Smooth muscle cell (in vitro differentiated cells): ENCODE results near the gene XPO1. TPM values are rescaled to one million over a fixed set of nuclear protein-coding genes. Genes with fewer than 3 reads are reported as not detected.
"Not testable (repeated sequence)": the region's sequence is repeated elsewhere in the genome, so short reads cannot be mapped to it uniquely, and the experiment has no call there.

Experiments
- DNase-seq: peaks from one replicate; lab custom pipeline; 2025; ENCODE audit not compliant: unreplicated experiment; lab: John Stamatoyannopoulos, UW
- H2AFZ ChIP-seq: fragments of 200-600 bp; sonication (generic); 2 replicates; pipeline ENCODE4 v1.6.0; 2016; ENCODE audit warnings: antibody characterized with exemption, low read depth, mild to moderate bottlenecking
- H3F3A ChIP-seq: fragments of 200-600 bp; sonication (generic); 2 replicates; pipeline ENCODE4 v1.6.0; 2017; ENCODE audit warnings: antibody characterized with exemption, low read depth
- H3K27ac ChIP-seq: fragments of 200-600 bp; sonication (generic); 2 replicates; pipeline ENCODE4 v1.5.1; 2016; ENCODE audit warnings: low read depth, mild to moderate bottlenecking
- H3K27me3 ChIP-seq: fragments of 200-600 bp; sonication (generic); 2 replicates; pipeline ENCODE4 v1.6.1; 2016; ENCODE audit warnings: low read depth, mild to moderate bottlenecking
- H3K36me3 ChIP-seq: fragments of 200-600 bp; sonication (generic); 2 replicates; pipeline ENCODE4 v1.5.1; 2016; ENCODE audit warnings: low read depth
- H3K4me1 ChIP-seq: fragments of 200-600 bp; sonication (generic); 2 replicates; pipeline ENCODE4 v1.5.1; 2016; ENCODE audit warnings: low read depth
- H3K4me2 ChIP-seq: fragments of 200-600 bp; sonication (generic); 2 replicates; pipeline ENCODE4 v1.6.0; 2016; ENCODE audit warnings: mild to moderate bottlenecking
- H3K4me3 ChIP-seq: fragments of 200-600 bp; sonication (generic); 2 replicates; pipeline ENCODE4 v1.5.1; 2016; ENCODE audit warnings: mild to moderate bottlenecking
- H3K79me2 ChIP-seq: fragments of 200-600 bp; sonication (generic); 2 replicates; pipeline ENCODE4 v1.6.0; 2016; ENCODE audit warnings: low read depth, mild to moderate bottlenecking
- H3K9ac ChIP-seq: fragments of 200-600 bp; sonication (generic); 2 replicates; pipeline ENCODE4 v1.6.0; 2016; ENCODE audit warnings: low read depth
- H3K9me3 ChIP-seq: fragments of 200-600 bp; sonication (generic); replicated peaks from 2 replicates; pipeline ENCODE4 v1.5.1; 2016; ENCODE audit warnings: low read depth
- H4K20me1 ChIP-seq: fragments of 200-600 bp; sonication (generic); 2 replicates; pipeline ENCODE4 v1.6.0; 2016; ENCODE audit warnings: low read depth
- WGBS: methylation state at CpG from one replicate; pipeline ENCODE4 v1.1.7; 2016; ENCODE audit warnings: low lambda C conversion rate; 5-methylcytosine and 5-hydroxymethylcytosine counted together
- polyA plus RNA-seq: library from polyadenylated mRNA; unstranded; fragments of >200 nt; fragmentation: Nextera tagmentation; extraction: Ambion mirVana; gene quantifications from 2 replicates; pipeline ENCODE4 v1.2.1, GENCODE V29; 2016
- total RNA-seq: library from RNA; depleted of rRNA; stranded (reverse); fragments of >200 nt; gene quantifications from 2 replicates; pipeline ENCODE4 v1.2.3, GENCODE V29; 2014
- TF ChIP-seq, protein P1 (sequence below): fragments of 200-600 bp; sonication (generic); IDR thresholded peaks from 2 replicates; pipeline ENCODE4 v1.5.1; 2017; ENCODE audit warnings: borderline replicate concordance, mild to moderate bottlenecking, antibody characterized with exemption; ENCODE audit not compliant: insufficient read depth, poor library complexity, severe bottlenecking

The XPO1 gene
- total and polyA plus RNA-seq, 2 experiments from 2014 or later: 42.6 to 449 TPM

DNA sequence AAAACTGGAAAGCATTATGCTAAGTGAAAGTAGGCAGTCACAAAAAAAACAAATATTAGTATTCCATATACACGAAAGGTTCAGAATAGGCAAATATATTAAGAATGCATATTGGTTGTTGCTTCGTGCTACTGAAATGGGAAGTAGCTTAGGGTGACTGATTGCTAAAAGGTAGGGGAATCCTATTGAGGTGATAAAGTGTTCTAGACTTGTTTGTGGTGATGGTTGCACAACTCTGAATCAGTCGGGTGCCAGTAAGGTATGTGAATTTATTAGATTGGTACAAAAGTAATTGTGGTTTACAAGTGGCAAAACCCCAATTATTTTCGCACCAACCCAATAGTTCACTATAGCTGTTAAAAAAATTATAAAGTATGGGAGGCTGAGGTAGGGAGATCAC is 88.0 kb downstream of the XPO1 start:
- no peak overlapping the region for H3K4me2 ChIP-seq
- no peak overlapping the region for H2AFZ ChIP-seq
- no peaks in the 10 kb centered on the region for H3K4me1 ChIP-seq
- no peaks in the 10 kb centered on the region for H3K27me3 ChIP-seq
- no peaks in the 10 kb centered on the region for H3K36me3 ChIP-seq
- peaks cover 98% of the 10 kb centered on the region for H3K79me2 ChIP-seq
- peaks cover 98% of the 10 kb centered on the region for H4K20me1 ChIP-seq
- WGBS: 92% methylated on average over 4 of the region's 4 CpGs
- no peak overlapping the region for H3K9ac ChIP-seq
- DNase-seq: no peak
- H3K4me3 ChIP-seq: no peak overlapping the region
- no peak overlapping the region for H3K27ac ChIP-seq
- TF ChIP-seq, protein P1, sequence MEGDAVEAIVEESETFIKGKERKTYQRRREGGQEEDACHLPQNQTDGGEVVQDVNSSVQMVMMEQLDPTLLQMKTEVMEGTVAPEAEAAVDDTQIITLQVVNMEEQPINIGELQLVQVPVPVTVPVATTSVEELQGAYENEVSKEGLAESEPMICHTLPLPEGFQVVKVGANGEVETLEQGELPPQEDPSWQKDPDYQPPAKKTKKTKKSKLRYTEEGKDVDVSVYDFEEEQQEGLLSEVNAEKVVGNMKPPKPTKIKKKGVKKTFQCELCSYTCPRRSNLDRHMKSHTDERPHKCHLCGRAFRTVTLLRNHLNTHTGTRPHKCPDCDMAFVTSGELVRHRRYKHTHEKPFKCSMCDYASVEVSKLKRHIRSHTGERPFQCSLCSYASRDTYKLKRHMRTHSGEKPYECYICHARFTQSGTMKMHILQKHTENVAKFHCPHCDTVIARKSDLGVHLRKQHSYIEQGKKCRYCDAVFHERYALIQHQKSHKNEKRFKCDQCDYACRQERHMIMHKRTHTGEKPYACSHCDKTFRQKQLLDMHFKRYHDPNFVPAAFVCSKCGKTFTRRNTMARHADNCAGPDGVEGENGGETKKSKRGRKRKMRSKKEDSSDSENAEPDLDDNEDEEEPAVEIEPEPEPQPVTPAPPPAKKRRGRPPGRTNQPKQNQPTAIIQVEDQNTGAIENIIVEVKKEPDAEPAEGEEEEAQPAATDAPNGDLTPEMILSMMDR: no peak
- H3F3A ChIP-seq: no peaks in the 10 kb centered on the region
- no peaks in the 10 kb centered on the region for H3K9me3 ChIP-seq

DNA sequence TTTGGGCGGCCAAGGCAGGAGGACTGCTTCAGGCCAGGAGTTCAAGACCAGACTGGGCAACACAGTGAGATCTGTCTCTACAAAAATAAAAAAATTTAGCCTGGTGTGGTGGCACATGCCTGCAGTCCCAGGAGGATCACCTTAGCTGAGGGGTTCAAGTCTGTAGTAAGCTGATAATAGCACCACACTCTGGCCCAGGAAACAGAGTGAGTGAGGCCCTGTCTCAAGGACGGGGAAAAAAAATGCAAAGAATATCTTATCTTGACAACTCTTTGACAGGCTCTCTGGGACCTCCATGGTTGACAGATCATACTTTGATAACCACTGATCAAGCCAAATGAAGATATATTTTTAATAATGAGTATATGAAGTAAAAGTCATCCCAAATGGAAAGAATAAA is 89.9 kb downstream of the XPO1 start:
- no peak overlapping the region for H3K4me2 ChIP-seq
- peaks cover 98% of the 10 kb centered on the region for H4K20me1 ChIP-seq
- H3K4me3 ChIP-seq: no peak overlapping the region
- TF ChIP-seq, protein P1: no peak
- no peaks in the 10 kb centered on the region for H3K36me3 ChIP-seq
- H2AFZ ChIP-seq: no peak overlapping the region
- 89% methylated on average over 2 of the region's 2 CpGs for WGBS
- DNase-seq: no peak
- no peaks in the 10 kb centered on the region for H3K9me3 ChIP-seq
- H3K27me3 ChIP-seq: no peaks in the 10 kb centered on the region
- H3K4me1 ChIP-seq: no peaks in the 10 kb centered on the region
- no peak overlapping the region for H3K27ac ChIP-seq
- H3F3A ChIP-seq: no peaks in the 10 kb centered on the region
- peaks cover 98% of the 10 kb centered on the region for H3K79me2 ChIP-seq
- H3K9ac ChIP-seq: no peak overlapping the region

DNA sequence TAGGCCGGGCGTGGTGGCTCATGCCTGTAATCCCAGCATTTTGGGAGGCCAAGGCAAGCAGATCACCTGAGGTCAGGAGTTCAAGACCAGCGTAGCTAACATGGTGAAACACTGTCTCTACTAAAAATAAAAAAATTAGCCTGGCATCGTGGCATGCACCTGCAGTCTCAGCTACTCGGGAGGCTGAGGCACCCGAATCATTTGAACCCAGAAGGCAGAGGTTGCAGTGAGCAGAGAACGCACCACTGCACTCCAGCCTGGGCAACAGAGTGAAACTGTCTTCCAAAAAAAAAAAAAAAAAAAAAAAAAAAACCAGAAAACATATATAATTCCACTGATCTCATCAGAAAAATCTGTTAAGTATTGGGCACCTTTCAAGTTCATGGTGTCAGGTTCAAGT is 91.2 kb downstream of the XPO1 start:
- H4K20me1 ChIP-seq: peaks cover 98% of the 10 kb centered on the region
- H3K4me1 ChIP-seq, H2AFZ ChIP-seq, H3K4me3 ChIP-seq, H3K9me3 ChIP-seq, H3K36me3 ChIP-seq, H3F3A ChIP-seq, H3K27me3 ChIP-seq, H3K9ac ChIP-seq, DNase-seq, H3K4me2 ChIP-seq, H3K27ac ChIP-seq: not testable (repeated sequence)
- 95% methylated on average over 6 of the region's 7 CpGs for WGBS
- H3K79me2 ChIP-seq: peaks cover 98% of the 10 kb centered on the region

DNA sequence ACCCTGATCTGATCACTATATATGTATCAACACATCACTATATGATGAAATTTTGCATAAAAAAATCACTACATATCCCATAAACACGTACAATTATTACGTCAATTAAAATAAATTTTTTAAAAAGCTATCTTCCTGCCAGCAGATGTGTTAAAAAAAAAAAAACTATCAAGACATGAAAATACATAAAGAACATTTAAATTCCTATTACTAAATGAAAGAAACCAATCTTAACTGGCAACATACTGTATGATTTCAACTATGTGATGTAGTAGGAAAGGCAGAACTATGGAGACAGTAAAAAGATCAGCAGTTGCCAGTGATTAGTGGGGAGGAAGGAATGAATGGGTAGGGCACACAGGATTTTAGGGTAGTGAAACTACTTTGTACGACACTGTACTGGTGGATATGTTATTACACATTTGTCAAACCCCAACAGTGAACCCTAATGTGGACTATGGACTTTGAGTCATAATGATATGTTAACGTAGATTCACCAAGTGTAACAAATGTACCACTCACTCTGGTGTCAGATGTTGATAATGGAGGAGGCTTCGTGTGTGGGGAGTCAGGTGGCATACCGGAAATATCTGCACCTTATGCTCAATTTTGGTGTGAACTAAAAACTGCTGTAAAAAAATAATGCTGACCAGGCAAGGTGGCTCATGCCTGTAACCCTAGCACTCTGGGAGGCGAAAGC is 94.7 kb downstream of the XPO1 start:
- TF ChIP-seq, protein P1: no peak
- Histone ChIP-seq H3K4me2 (no peak overlapping the region), H4K20me1 (peaks cover 100% of the 10 kb centered on the region)

More for the DNA sequence above, 94.7 kb downstream of the XPO1 start:
- Histone ChIP-seq H3K9me3 (no peaks in the 10 kb centered on the region), H2AFZ (no peak overlapping the region), H3K27me3 (no peaks in the 10 kb centered on the region), H3K9ac (no peak overlapping the region), H3K27ac (peak overlapping the region; percentile 64), H3K36me3 (no peaks in the 10 kb centered on the region), H3K79me2 (peaks cover 100% of the 10 kb centered on the region), H3F3A (no peaks in the 10 kb centered on the region), H3K4me1 (peaks cover 7% of the 10 kb centered on the region), H3K4me3 (no peak overlapping the region)
- no peak for DNase-seq
- WGBS: 95% methylated on average over 7 of the region's 7 CpGs
